HG03045 (cell line): ENCODE results near the gene CRY2.
"Not testable (repeated sequence)": the region's sequence is repeated elsewhere in the genome, so short reads cannot be mapped to it uniquely, and the experiment has no call there.

ENCODE experiments used
- ATAC-seq: cut with Tn5 transposase; IDR thresholded peaks from one replicate; pipeline ENCODE4 v1.9.1; 2021; ENCODE audit warnings: mild to moderate bottlenecking, moderate library complexity; ENCODE audit not compliant: unreplicated experiment

CRY2 gene

GRCh38 chr11:45811109-45811435, 36.2 kb upstream of the CRY2 start:
- ATAC-seq = no peak

GRCh38 chr11:45811571-45812290, 35.5 kb upstream of the CRY2 start:
- ATAC-seq = no peak

- no peak for ATAC-seq
These were observed 34.4 kb upstream of the CRY2 start for GRCh38 chr11:45812581-45813548.

GRCh38 chr11:45815747-45816146, 31.5 kb upstream of the CRY2 start:
- no peak for ATAC-seq

- no peak for ATAC-seq
These were observed 30.7 kb upstream of the CRY2 start for GRCh38 chr11:45816614-45817013.

- peak; percentile 61 for ATAC-seq
These were observed 30.1 kb upstream of the CRY2 start for GRCh38 chr11:45817191-45817590.

GRCh38 chr11:45818961-45819605, 28.2 kb upstream of the CRY2 start:
- ATAC-seq = no peak

GRCh38 chr11:45820211-45820857, 26.9 kb upstream of the CRY2 start:
- no peak for ATAC-seq

- not testable (repeated sequence) for ATAC-seq
These were observed 20.8 kb upstream of the CRY2 start for GRCh38 chr11:45826492-45826891.

- no peak for ATAC-seq
These were observed 20.2 kb upstream of the CRY2 start for GRCh38 chr11:45827123-45827522.

- ATAC-seq = no peak
These were observed 18.3 kb upstream of the CRY2 start for GRCh38 chr11:45828996-45829395.

- ATAC-seq = no peak
These were observed 16.7 kb upstream of the CRY2 start for GRCh38 chr11:45830596-45830995.

GRCh38 chr11:45832811-45833441, 14.3 kb upstream of the CRY2 start:
- ATAC-seq = no peak

GRCh38 chr11:45833761-45834160, 13.5 kb upstream of the CRY2 start:
- ATAC-seq = no peak

- ATAC-seq = no peak
These were observed 12.9 kb upstream of the CRY2 start for GRCh38 chr11:45834298-45834756.

- no peak for ATAC-seq
These were observed 8.1 kb upstream of the CRY2 start for GRCh38 chr11:45839204-45839603.

GRCh38 chr11:45840251-45840650, 7.0 kb upstream of the CRY2 start:
- ATAC-seq = not testable (repeated sequence)

- no peak for ATAC-seq
These were observed 3.9 kb upstream of the CRY2 start for GRCh38 chr11:45843158-45843924.

GRCh38 chr11:45844822-45845578, 2.3 kb upstream of the CRY2 start:
- ATAC-seq = no peak
